H9 (cell line): ENCODE measurements around the gene DHRSX. TPM values are rescaled to one million over a fixed set of nuclear protein-coding genes. Genes with fewer than 3 reads are reported as not detected.
"Not testable (repeated sequence)": the region's sequence is repeated elsewhere in the genome, so short reads cannot be mapped to it uniquely, and the experiment has no call there.

ENCODE experiments used
- DNase-seq: peaks from one replicate; pipeline ENCODE4 v3.0.0-alpha.2; 2017
- H2AFZ ChIP-seq: one replicate; pipeline ENCODE4 v1.6.1; 2013; ENCODE audit warnings: mild to moderate bottlenecking, low read length, control low read depth, moderate library complexity
- H2AK5ac ChIP-seq: 2 replicates; pipeline ENCODE4 v1.6.1; 2013; ENCODE audit warnings: low read length, control low read depth, mixed read lengths; ENCODE audit not compliant: insufficient read length
- H2BK120ac ChIP-seq: one replicate; pipeline ENCODE4 v1.6.1; 2013; ENCODE audit warnings: low read depth, mild to moderate bottlenecking, low read length, control low read depth, inconsistent platforms; ENCODE audit not compliant: poor library complexity, severe bottlenecking
- H2BK12ac ChIP-seq: 2 replicates; pipeline ENCODE4 v1.6.1; 2013; ENCODE audit warnings: low read length, control low read depth, mixed read lengths, low read depth; ENCODE audit not compliant: insufficient read length
- H2BK15ac ChIP-seq: 2 replicates; pipeline ENCODE4 v1.6.1; 2013; ENCODE audit warnings: low read depth, low read length, control low read depth
- H2BK20ac ChIP-seq: one replicate; pipeline ENCODE4 v1.6.1; 2013; ENCODE audit warnings: low read depth, mild to moderate bottlenecking, low read length, control low read depth, inconsistent platforms; ENCODE audit not compliant: poor library complexity, severe bottlenecking
- H2BK5ac ChIP-seq: 2 replicates; pipeline ENCODE4 v1.6.1; 2013; ENCODE audit warnings: low read length, control low read depth, mixed read lengths; ENCODE audit not compliant: insufficient read length
- H3K14ac ChIP-seq: 2 replicates; pipeline ENCODE4 v1.6.1; 2013; ENCODE audit warnings: low read length, control low read depth; ENCODE audit not compliant: insufficient read depth
- H3K18ac ChIP-seq: 2 replicates; pipeline ENCODE4 v1.6.1; 2013; ENCODE audit warnings: low read depth, mild to moderate bottlenecking, mixed read lengths, low read length, control low read depth; ENCODE audit not compliant: insufficient read length
- H3K23ac ChIP-seq: 2 replicates; pipeline ENCODE4 v1.6.1; 2013; ENCODE audit warnings: low read length, control low read depth, mixed read lengths, low read depth; ENCODE audit not compliant: insufficient read length
- H3K23me2 ChIP-seq: 2 replicates; pipeline ENCODE4 v1.6.1; 2013; ENCODE audit warnings: low read depth, mild to moderate bottlenecking, mixed read lengths, low read length, control low read depth; ENCODE audit not compliant: insufficient read length, poor library complexity, severe bottlenecking
- H3K27ac ChIP-seq: 2 replicates; pipeline ENCODE4 v1.5.1; 2013; ENCODE audit warnings: low read length, control low read depth, mixed read lengths, low read depth; ENCODE audit not compliant: insufficient read length
- H3K27me3 ChIP-seq: 2 replicates; pipeline ENCODE4 v1.6.1; 2013; ENCODE audit warnings: low read length, control low read depth, inconsistent platforms; ENCODE audit not compliant: insufficient read depth
- H3K4ac ChIP-seq: 2 replicates; pipeline ENCODE4 v1.6.1; 2013; ENCODE audit warnings: low read depth, mild to moderate bottlenecking, control low read depth, inconsistent platforms, low read length, moderate library complexity
- H3K4me1 ChIP-seq: 2 replicates; pipeline ENCODE4 v1.6.1; 2013; ENCODE audit warnings: low read length, control low read depth, inconsistent platforms; ENCODE audit not compliant: insufficient read depth
- H3K4me2 ChIP-seq: 2 replicates; pipeline ENCODE4 v1.6.1; 2013; ENCODE audit warnings: low read length, control low read depth, mixed read lengths; ENCODE audit not compliant: insufficient read length, insufficient read depth
- H3K56ac ChIP-seq: 2 replicates; pipeline ENCODE4 v1.6.1; 2013; ENCODE audit warnings: low read depth, mild to moderate bottlenecking, mixed read lengths, low read length, control low read depth; ENCODE audit not compliant: insufficient read length
- H3K79me1 ChIP-seq: 2 replicates; pipeline ENCODE4 v1.6.1; 2013; ENCODE audit warnings: low read depth, mild to moderate bottlenecking, moderate library complexity, low read length, control low read depth, inconsistent platforms; ENCODE audit not compliant: insufficient read depth, poor library complexity, severe bottlenecking
- H3K79me2 ChIP-seq: 2 replicates; pipeline ENCODE4 v1.6.1; 2013; ENCODE audit warnings: low read length, control low read depth, inconsistent platforms; ENCODE audit not compliant: insufficient read depth
- H3K9ac ChIP-seq: 2 replicates; pipeline ENCODE4 v1.6.1; 2013; ENCODE audit warnings: low read length, control low read depth, mixed read lengths; ENCODE audit not compliant: insufficient read length; ENCODE audit errors: extremely low read depth
- H3K9me3 ChIP-seq: one replicate; pipeline ENCODE4 v1.6.1; 2013; ENCODE audit warnings: low read depth, low read length, inconsistent platforms; ENCODE audit not compliant: control insufficient read depth
- H3T11ph ChIP-seq: one replicate; pipeline ENCODE4 v1.6.1; 2013; ENCODE audit warnings: mild to moderate bottlenecking, low read length, control low read depth, inconsistent platforms
- H4K20me1 ChIP-seq: one replicate; pipeline ENCODE4 v1.6.1; 2013; ENCODE audit not compliant: control insufficient read depth, insufficient read length, insufficient read depth
- H4K5ac ChIP-seq: 2 replicates; pipeline ENCODE4 v1.6.1; 2013; ENCODE audit warnings: low read depth, mild to moderate bottlenecking, mixed read lengths, low read length, control low read depth; ENCODE audit not compliant: insufficient read length
- H4K8ac ChIP-seq: replicated peaks from 2 replicates; pipeline ENCODE4 v1.6.1; 2013; ENCODE audit warnings: low read length, control low read depth, mixed read lengths, low read depth; ENCODE audit not compliant: insufficient read length
- H4K91ac ChIP-seq: 2 replicates; pipeline ENCODE4 v1.6.1; 2013; ENCODE audit warnings: low read depth, mild to moderate bottlenecking, moderate library complexity, mixed read lengths, low read length, control low read depth; ENCODE audit not compliant: insufficient read length
- H3K27ac Mint-ChIP-seq, 3 experiments: 2 replicates in 2 of 3; 3 replicates in 1 of 3; pipeline ENCODE4 v1.8.0; 2020 to 2021; ENCODE audit warnings: mixed read lengths in 3 of 3, mild to moderate bottlenecking in 1 of 3, moderate library complexity in 1 of 3
- H3K27me3 Mint-ChIP-seq: 2 replicates; pipeline ENCODE4 v1.8.0; 2021; ENCODE audit warnings: low read depth, mild to moderate bottlenecking, moderate library complexity, mixed read lengths
- H3K36me3 Mint-ChIP-seq, 3 experiments: 2 replicates in 2 of 3; 3 replicates in 1 of 3; pipeline ENCODE4 v1.8.0; 2020 to 2021; ENCODE audit warnings: low read depth in 3 of 3, mixed read lengths in 3 of 3; ENCODE audit not compliant: insufficient read depth in 1 of 3
- H3K4me1 Mint-ChIP-seq, 2 experiments: 2 replicates each; pipeline ENCODE4 v1.8.0; 2020; ENCODE audit warnings: mixed read lengths in 2 of 2
- H3K4me3 Mint-ChIP-seq, 2 experiments: 2 replicates in 1 of 2; 3 replicates in 1 of 2; pipeline ENCODE4 v1.8.0; 2020 to 2021; ENCODE audit warnings: mild to moderate bottlenecking in 2 of 2, mixed read lengths in 2 of 2, moderate library complexity in 1 of 2
- H3K9me3 Mint-ChIP-seq, 2 experiments: 2 replicates in 1 of 2; 3 replicates in 1 of 2; pipeline ENCODE4 v1.8.0; 2020; ENCODE audit warnings: mild to moderate bottlenecking in 2 of 2, mixed read lengths in 2 of 2, moderate library complexity in 1 of 2
- WGBS: extraction: QIAGEN DNeasy Blood & Tissue Kit; methylation state at CpG from one replicate; pipeline ENCODE4 v1.1.7; 2013; ENCODE audit warnings: missing lambda C conversion rate, low lambda C conversion rate, mixed read lengths; ENCODE audit not compliant: insufficient read length; ENCODE audit errors: extremely low coverage; 5-methylcytosine and 5-hydroxymethylcytosine counted together
- total RNA-seq: library from RNA; stranded (reverse); gene quantifications from 2 replicates; pipeline ENCODE4 v1.2.1, GENCODE V29; 2021

DHRSX gene
- total RNA-seq, 1 experiment from 2014 or later = 44.0 TPM

- Mint-ChIP-seq H3K4me1 (peaks cover 26 to 29% of the 10 kb centered on the region in 2 experiments), H3K27ac (peak overlapping the region; percentile 8 to 73 (median 37); a peak in 2 of 7 replicates), H3K36me3 (peaks cover 10 to 22% (median 15%) of the 10 kb centered on the region in 3 experiments)
- not testable (repeated sequence) for H4K8ac ChIP-seq, H2BK5ac ChIP-seq, H2BK12ac ChIP-seq, H3K56ac ChIP-seq, H4K5ac ChIP-seq, H3K4me2 ChIP-seq, H3K9me3 ChIP-seq, H4K20me1 ChIP-seq, H3K9me3 Mint-ChIP-seq, H3K27me3 ChIP-seq, H3K4me3 Mint-ChIP-seq, H2AK5ac ChIP-seq, H2BK15ac ChIP-seq, H3K9ac ChIP-seq, H2BK20ac ChIP-seq, DNase-seq, H3K79me1 ChIP-seq, H2AFZ ChIP-seq, H3T11ph ChIP-seq, H3K23me2 ChIP-seq, H4K91ac ChIP-seq, H3K27ac ChIP-seq, H3K4ac ChIP-seq, H3K27me3 Mint-ChIP-seq, H3K18ac ChIP-seq, H3K14ac ChIP-seq, H3K4me1 ChIP-seq, H3K79me2 ChIP-seq, H3K23ac ChIP-seq, H2BK120ac ChIP-seq
- no CpG with 5 or more reads among the region's 12 CpGs for WGBS
Measured at GRCh38 chrX:2240761-2241160, 260.0 kb downstream of the DHRSX start.
